CD4-positive, alpha-beta T cell treated with Interleukin-6 at 100 ng/mL for 8 hours (primary cell): Measurements from ENCODE around the gene CPEB2.

Source experiments
- DNase-seq: peaks from one replicate; pipeline ENCODE4 v3.0.0-alpha.2; 2020; ENCODE audit warnings: mixed read lengths, low spot score

Gene CPEB2

GRCh38 chr4:15118292-15118691, 116.0 kb downstream of the CPEB2 start:
- no peak for DNase-seq
